Mononuclear cell (primary cell): ENCODE measurements around the gene FMO2. TPM values are rescaled to one million over a fixed set of nuclear protein-coding genes. Genes with fewer than 3 reads are reported as not detected.

Experiments used
- H3K27me3 ChIP-seq: 2 replicates; pipeline ENCODE4 v1.6.0; 2011; ENCODE audit warnings: low read length, control low read depth; ENCODE audit not compliant: insufficient read depth
- H3K4me1 ChIP-seq: 2 replicates; pipeline ENCODE4 v1.5.1; 2011; ENCODE audit warnings: mild to moderate bottlenecking, low read length, control low read depth; ENCODE audit not compliant: insufficient read depth
- H3K4me3 ChIP-seq: 2 replicates; pipeline ENCODE4 v1.5.1; 2011; ENCODE audit warnings: mild to moderate bottlenecking, low read length, moderate library complexity
- H3K9me3 ChIP-seq: 2 replicates; pipeline ENCODE4 v1.5.1; 2011; ENCODE audit warnings: low read depth, mild to moderate bottlenecking, control low read depth, low read length
- total RNA-seq: library from RNA; depleted of rRNA; stranded (reverse); fragments of >200 nt; gene quantifications from one replicate; pipeline ENCODE4 v1.2.3, GENCODE V29; 2012

FMO2 gene
- total RNA-seq, 1 donor: not detected

DNA sequence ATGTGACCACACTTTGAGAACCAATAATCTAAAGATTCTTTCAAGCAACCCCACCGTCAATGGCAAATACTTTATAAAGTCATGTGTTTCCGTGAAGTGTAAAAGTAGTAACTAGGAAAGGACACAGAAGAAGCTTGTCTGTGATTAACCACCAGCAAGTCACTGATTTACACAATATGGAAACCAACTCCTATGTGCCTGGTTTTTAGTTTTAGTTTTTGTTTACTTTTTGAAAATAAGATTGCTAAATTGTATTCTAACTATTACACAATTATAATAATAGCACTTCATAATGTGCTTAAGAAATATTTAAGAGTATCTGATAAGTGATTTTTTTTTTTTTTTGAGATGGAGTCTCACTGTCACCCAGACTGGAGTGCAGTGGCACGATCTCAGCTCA is 13.0 kb downstream of the FMO2 start:
- Histone ChIP-seq H3K4me1 (no peaks in the 10 kb centered on the region), H3K27me3 (no peaks in the 10 kb centered on the region), H3K4me3 (no peak overlapping the region), H3K9me3 (no peaks in the 10 kb centered on the region)

DNA sequence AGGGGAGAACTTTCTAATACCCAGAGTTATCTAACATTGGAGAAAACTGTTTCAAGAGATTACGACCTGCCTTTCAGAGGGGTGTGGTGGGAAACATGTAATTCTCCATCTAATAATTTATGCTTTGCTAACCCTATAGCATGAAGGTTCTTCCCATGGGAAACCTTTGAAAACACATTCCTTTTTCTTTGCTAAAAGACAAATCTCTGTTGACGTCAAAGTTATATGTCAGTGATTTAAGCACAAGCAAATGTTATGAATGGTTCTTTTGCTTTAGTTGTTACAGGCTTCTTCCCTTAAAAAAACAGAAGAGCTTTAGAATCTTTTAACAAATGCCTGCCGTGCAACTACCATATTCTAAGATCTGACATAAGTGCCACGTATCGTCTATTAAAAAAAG is 19.2 kb downstream of the FMO2 start:
- Histone ChIP-seq H3K4me3 (no peak overlapping the region), H3K4me1 (no peaks in the 10 kb centered on the region), H3K27me3 (no peaks in the 10 kb centered on the region)

DNA sequence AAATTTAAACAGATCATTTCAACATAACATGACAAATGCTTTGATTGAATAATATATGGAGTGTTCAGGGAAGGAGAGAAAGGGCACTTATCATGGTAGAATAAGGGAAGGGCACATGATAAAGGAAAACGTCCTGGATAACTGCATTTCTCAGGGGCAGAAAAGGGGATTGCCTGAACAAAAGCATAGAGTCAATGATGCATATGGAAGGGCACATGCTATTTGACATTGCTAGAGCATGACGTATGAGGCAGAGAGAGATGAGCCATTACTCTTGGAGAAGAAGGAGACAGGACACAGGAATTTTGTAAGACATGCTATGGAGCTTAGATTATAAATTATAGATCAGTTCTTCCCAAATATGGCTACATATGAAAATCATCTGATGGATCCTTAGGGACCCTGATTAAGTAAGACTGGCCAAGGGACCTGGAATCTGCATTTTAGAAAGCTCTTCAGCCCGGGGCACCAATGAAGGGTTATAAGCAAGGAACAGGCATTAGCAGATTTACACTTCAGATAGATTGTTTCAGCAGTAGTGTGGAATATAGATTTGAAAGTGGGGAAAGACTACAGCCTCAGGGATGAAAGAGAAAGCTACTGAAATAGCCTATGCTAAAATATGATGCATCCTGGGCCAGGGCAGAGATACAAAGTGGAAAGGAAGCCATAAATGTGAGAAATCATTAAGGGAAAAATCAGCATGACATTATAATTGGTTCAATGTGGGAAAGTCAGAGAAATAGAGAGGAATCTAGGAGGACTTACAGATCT is 21.3 kb downstream of the FMO2 start:
- no peaks in the 10 kb centered on the region for H3K27me3 ChIP-seq
- H3K4me3 ChIP-seq: no peak overlapping the region
- H3K4me1 ChIP-seq: no peaks in the 10 kb centered on the region
- H3K9me3 ChIP-seq: no peaks in the 10 kb centered on the region

More for the DNA sequence above, 19.2 kb downstream of the FMO2 start:
- H3K9me3 ChIP-seq: no peaks in the 10 kb centered on the region

DNA sequence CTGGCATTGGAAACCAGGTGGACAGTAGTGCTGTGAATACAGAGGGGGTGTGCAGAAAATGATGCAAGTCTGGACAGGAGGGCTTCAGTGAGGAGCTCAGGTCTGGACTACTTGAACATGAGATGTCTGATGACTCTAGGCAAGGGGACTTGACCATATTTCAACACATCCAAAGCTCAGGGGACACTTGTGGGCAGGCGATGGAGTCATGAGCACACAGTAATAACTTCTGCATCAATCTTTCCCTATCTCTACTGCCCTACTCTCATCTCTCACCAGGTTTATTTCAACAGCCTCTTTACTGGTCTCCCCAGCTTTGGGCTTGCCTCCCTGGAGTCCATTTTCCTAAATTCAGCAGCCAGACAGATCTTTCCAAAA is 21.9 kb downstream of the FMO2 start:
- no peaks in the 10 kb centered on the region for H3K9me3 ChIP-seq
- H3K4me1 ChIP-seq: no peaks in the 10 kb centered on the region
- no peaks in the 10 kb centered on the region for H3K27me3 ChIP-seq
- no peak overlapping the region for H3K4me3 ChIP-seq

DNA sequence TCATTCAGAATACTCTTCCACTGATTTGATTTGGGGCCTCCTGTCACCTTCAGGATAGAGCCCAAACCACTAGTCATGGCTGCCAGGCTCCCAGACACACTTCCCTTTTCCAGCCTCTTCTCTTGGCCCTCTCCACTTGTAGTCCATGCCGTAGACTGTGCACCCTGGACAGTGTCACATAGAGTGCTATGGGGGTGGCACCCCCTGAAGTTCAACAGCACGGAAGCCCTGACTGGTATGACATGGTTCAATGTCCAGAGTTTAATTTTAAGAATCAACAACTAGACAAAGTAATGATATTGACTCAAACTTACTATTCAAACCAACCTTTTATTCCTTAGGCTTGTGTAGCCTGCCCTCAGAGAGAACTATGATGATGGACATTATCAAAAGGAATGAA is 22.3 kb downstream of the FMO2 start:
- Histone ChIP-seq H3K4me1 (no peaks in the 10 kb centered on the region), H3K27me3 (no peaks in the 10 kb centered on the region), H3K4me3 (no peak overlapping the region), H3K9me3 (no peaks in the 10 kb centered on the region)

DNA sequence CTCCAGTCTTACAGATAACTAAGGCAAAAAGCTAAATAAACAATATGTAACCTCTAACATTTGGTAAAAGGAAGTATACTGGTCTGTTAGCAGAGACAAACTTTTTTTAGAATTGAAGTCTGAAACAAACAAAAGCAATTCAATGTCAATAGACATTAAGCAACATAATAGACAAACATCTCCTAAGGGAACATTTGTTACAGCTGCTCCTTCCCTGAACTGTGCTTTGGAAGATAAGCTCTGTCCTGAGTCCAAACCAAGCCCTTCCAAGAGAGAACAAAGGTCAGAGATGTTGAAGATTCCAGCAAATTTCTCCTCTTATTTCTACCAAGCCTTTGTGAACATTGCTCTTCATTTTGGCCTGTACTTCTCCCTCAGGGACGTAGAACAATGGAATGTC is 25.3 kb downstream of the FMO2 start:
- H3K4me1 ChIP-seq: peaks cover 14% of the 10 kb centered on the region
- no peaks in the 10 kb centered on the region for H3K27me3 ChIP-seq
- H3K4me3 ChIP-seq: no peak overlapping the region
- H3K9me3 ChIP-seq: no peaks in the 10 kb centered on the region

DNA sequence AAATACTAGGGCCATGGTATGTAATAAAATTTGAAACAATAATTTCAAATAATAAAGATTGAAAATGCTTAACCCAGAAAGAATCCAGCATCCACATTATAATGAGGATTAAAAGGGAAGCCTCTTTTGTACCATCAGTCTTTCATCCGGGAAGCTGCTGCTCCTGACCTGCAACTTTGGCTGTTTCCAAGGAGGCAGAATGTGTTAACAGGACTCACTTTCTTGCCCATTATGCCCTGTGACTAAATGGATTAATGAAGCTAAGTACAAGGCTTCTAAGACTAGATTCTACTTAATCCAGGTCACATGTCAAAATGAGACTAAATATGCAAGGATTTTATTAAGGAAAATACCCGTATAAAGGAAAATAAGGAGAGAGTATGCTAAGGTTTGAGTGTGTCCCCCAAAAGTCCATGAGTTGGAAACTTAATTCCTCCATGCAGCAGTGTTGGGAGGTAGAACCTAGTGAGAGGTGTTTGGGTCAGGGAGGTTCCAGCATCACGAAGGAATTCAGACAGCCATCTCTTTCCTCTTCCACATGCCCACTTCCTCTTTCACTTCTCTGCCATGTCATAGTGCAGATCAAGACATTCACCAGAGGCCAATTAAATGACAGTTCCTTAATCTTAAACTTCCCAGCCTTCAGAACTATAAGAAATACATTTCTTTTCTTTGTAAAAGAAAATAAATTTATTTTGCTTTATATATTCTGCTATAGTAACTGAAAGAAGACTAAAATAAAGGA is 27.7 kb downstream of the FMO2 start:
- Histone ChIP-seq H3K9me3 (no peaks in the 10 kb centered on the region), H3K4me1 (peaks cover 14% of the 10 kb centered on the region), H3K4me3 (no peak overlapping the region), H3K27me3 (no peaks in the 10 kb centered on the region)

DNA sequence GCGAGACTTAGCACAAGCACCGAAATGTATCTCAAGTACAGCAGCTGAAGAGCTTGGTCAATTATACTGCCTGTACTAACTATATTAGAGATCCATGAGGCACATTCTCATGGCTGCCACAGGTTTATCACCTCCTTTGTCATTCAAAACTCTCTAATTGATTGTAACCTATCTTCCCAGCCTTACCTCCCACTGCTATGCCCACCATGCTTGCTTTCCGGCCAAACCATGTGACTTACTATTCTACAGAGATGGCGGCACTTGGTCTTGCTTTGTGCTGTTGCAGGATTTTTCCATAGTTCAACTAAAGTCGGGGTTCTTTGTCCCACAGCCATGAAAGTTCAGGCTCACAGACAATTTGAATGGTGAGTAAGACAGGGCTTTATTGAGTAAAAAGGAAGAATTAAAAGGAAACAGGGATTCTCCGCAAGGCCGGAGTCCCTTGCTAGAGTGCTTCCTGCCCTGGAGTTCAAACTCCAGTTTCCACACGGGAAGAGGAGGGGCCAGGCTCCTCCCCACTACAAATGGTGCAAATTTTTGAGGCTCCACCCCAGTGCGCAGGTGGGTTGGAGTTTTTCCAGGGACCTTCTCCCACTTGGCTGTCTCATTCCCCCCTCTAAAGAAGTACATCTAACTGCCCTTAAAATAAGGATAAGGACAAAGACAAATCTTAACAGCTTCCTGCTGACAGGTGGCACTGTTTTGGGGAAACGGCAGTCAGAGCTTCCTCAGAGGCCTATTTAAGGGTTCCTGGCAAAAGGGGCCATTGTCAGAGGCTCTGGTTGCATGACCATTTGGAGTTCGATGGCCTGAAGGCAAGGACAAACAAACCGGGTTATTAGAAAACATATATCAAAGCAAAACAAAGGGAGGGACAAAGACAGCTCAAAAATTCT is 28.7 kb downstream of the FMO2 start:
- Histone ChIP-seq H3K9me3 (no peaks in the 10 kb centered on the region), H3K4me1 (peaks cover 14% of the 10 kb centered on the region), H3K4me3 (no peak overlapping the region), H3K27me3 (no peaks in the 10 kb centered on the region)

DNA sequence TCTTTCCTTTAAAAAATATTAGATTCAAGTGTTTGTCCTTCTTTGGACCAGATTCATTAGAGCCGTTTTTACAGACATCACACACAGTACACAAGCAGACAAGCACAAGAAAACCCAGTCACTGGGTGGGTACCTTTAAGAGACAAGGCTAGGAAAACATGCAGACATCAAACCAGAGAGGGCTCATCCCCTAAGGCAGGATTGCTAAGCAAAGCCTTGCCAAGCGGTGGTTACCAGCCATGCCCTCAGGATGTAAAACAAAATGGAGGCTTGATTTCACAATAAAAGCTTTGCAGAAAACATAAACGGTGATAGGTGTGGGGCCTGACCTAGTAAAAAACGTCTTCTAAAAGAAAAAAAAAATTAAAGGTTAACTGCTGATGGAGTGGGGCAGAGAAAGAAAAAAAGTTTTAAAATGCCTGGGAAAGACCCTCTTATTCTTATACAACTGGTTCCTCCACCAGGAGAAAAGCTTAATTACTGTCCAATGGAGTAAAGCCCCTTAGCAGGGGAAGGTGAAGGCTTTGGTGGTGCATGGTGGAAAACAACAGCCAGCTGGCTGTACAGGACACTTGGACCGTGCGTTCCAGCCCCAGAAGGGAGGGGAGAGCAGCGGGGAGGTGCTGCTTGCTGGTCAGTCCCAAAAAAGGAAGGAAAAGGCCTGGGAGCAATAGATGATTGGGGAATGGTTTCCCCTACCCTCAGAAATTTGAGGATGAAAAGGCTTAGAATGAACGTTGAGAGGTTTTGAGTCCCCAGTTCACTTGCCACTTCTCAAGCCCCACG is 32.8 kb downstream of the FMO2 start:
- Histone ChIP-seq H3K4me3 (no peak overlapping the region), H3K27me3 (no peaks in the 10 kb centered on the region), H3K9me3 (no peaks in the 10 kb centered on the region), H3K4me1 (peaks cover 10% of the 10 kb centered on the region)

DNA sequence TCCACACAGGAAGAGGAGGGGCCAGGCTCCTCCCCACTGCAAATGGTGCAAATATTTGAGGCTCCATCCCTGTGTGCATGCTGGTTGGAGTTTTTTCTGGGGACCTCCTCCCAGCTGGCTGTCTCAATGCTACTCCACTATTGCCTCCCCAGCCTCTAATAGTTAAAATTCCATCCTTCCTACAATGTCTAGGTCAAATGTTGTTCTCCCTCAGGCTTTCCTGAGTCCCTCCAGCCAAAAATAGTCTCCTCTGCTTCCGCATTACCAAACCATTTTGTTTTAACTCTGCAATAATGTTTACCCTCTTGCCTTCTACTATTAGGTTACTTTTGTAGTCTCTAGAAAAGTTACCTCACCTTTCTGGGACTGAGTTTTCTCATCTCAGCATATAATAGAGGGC is 33.6 kb downstream of the FMO2 start:
- no peaks in the 10 kb centered on the region for H3K27me3 ChIP-seq
- H3K4me1 ChIP-seq: peaks cover 2% of the 10 kb centered on the region
- H3K9me3 ChIP-seq: no peaks in the 10 kb centered on the region
- no peak overlapping the region for H3K4me3 ChIP-seq

DNA sequence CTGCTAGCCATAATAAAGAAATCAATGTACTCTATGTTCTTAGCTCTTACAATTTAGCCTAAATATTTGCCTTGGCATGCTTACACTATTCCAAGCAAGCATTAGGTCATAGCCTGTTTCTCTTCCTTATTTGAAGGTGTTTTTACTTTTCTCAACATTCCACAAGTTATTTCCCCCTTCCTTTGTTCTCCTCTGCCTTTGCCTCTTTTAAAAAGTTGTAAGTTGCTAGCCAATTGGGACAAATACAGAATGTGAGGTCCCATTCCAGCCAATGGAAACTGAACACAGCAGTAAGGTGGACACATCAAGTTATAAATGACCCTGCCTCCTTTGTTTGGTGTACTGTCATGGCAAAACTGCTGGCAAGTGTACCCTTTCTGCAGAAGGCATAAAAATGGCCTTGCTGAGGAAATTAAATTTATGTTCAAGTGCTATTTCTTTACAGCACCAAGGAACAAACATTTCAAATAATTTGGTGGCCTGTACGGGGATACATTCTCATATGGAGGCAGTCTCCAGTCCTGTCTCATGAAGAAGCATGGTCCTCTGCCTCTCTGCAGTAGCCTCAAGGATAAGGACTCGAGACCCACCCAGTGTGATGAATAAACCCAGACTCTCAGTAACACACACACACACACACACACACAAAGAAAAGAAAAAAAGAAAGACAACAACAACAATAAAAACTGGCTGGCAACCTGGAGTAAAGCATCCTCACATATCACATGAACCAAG is 34.4 kb downstream of the FMO2 start:
- H3K4me3 ChIP-seq: no peak overlapping the region
- no peaks in the 10 kb centered on the region for H3K4me1 ChIP-seq
- no peaks in the 10 kb centered on the region for H3K27me3 ChIP-seq
- H3K9me3 ChIP-seq: no peaks in the 10 kb centered on the region

DNA sequence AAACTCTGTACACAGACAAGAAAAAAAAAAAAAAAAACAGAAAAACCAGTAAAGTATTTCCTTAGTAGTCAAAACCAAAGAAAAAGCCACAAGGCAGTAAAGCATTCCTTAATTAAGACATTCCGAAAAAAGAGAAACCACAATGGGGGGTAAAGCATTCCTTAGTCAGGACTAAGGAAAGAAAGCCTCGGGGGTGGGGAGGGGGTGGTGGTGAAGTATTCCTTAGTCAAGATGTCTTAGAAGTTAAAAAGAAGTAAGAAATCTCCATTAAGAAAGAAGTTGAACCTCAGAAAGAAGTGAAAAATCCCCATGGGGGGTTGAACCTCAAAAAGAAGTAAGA is 35.0 kb downstream of the FMO2 start:
- Histone ChIP-seq H3K9me3 (no peaks in the 10 kb centered on the region), H3K4me1 (no peaks in the 10 kb centered on the region), H3K27me3 (no peaks in the 10 kb centered on the region), H3K4me3 (no peak overlapping the region)

DNA sequence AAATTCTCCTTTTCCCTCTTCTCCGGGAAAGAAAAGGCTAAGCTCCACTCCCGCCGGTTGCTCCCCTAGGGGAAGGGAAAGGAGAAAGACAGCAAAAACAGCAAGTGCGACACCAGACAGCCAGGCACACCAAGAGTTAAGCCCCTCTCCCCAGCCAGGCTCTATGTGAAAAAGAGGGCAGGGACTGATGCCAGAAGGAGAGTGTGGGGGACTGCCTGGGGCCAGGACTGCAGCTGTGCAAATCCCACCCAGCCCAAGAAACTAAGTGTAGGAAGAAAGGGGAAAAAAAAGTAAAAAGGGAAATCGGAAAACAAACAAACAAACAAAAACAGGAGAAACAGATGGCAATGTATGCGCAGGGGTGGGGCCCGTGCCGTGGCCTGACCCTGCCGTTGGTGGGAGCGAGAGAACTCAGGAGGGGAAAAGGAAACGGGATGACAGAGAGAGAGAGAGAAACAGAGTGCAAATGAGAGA is 35.5 kb downstream of the FMO2 start:
- H3K27me3 ChIP-seq: no peaks in the 10 kb centered on the region
- H3K4me3 ChIP-seq: no peak overlapping the region
- no peaks in the 10 kb centered on the region for H3K9me3 ChIP-seq
- H3K4me1 ChIP-seq: no peaks in the 10 kb centered on the region
